Upper lobe of right lung (tissue), 1 donor: ENCODE measurements around the gene MTCL1. TPM values are rescaled to one million over a fixed set of nuclear protein-coding genes. Genes with fewer than 3 reads are reported as not detected.

Source experiments
- ATAC-seq: fragments of 200-7000 bp; cut with Tn5 transposase; one replicate; pipeline ENCODE4 v1.9.1; 2020; ENCODE audit warnings: mild to moderate bottlenecking, moderate library complexity
- DNase-seq: peaks from one replicate; pipeline ENCODE4 v3.0.0-alpha.2; 2020
- H3K27ac ChIP-seq: fragments of 200-600 bp; one replicate; pipeline ENCODE4 v1.8.0; 2022
- H3K27me3 ChIP-seq: fragments of 200-600 bp; one replicate; pipeline ENCODE4 v1.8.0; 2022; ENCODE audit warnings: mild to moderate bottlenecking
- H3K36me3 ChIP-seq: fragments of 200-600 bp; one replicate; pipeline ENCODE4 v1.8.0; 2022
- H3K4me1 ChIP-seq: fragments of 200-600 bp; one replicate; pipeline ENCODE4 v1.8.0; 2022
- H3K4me3 ChIP-seq: fragments of 200-600 bp; one replicate; pipeline ENCODE4 v1.8.0; 2022; ENCODE audit warnings: mild to moderate bottlenecking
- H3K9me3 ChIP-seq: fragments of 200-600 bp; one replicate; pipeline ENCODE4 v1.8.0; 2022
- CTCF ChIP-seq: fragments of 200-600 bp; IDR thresholded peaks from one replicate; pipeline ENCODE4 v1.8.0; 2022; ENCODE audit warnings: antibody characterized with exemption
- intact Hi-C: fragments of 100-400 bp; cut with DNase I; formaldehyde crosslinking; loops from one replicate; pipeline ENCODE4 v1.11.0; 2022
- total RNA-seq: library from RNA; stranded (reverse); fragmentation: NEBNext Ultra II Directional; extraction: Animal tissue kit (Norgen Biotek cat#: 25700); gene quantifications from one replicate; pipeline ENCODE4 v1.2.1, GENCODE V29; 2021
- donor health status: DM: no; HTN: yes; CAD: no; lungs with severe emphysema.

MTCL1 gene
- total RNA-seq, 1 donor from 2014 or later: 10.1 TPM

GRCh38 chr18:8820396-8821082 lies 115.2 kb downstream of the MTCL1 start:
- ATAC-seq (no peak), DNase-seq (no peak)
- Histone ChIP-seq H3K36me3 (no peaks in the 10 kb centered on the region), H3K27ac (no peak overlapping the region), H3K27me3 (no peaks in the 10 kb centered on the region), H3K9me3 (no peaks in the 10 kb centered on the region), H3K4me3 (no peak overlapping the region), H3K4me1 (no peaks in the 10 kb centered on the region)
- TF ChIP-seq CTCF: no peak
- intact Hi-C loops: no loop called here

GRCh38 chr18:8821083-8821465 lies 115.7 kb downstream of the MTCL1 start:
- Histone ChIP-seq H3K27ac (no peak overlapping the region), H3K36me3 (no peaks in the 10 kb centered on the region), H3K27me3 (no peaks in the 10 kb centered on the region), H3K9me3 (no peaks in the 10 kb centered on the region), H3K4me3 (no peak overlapping the region), H3K4me1 (no peaks in the 10 kb centered on the region)
- no peak for DNase-seq
- no peak for ATAC-seq
- no peak for TF ChIP-seq CTCF
- intact Hi-C loops: no loop called here

- Histone ChIP-seq H3K36me3 (no peaks in the 10 kb centered on the region), H3K4me1 (no peaks in the 10 kb centered on the region), H3K4me3 (no peak overlapping the region), H3K27me3 (no peaks in the 10 kb centered on the region), H3K27ac (no peak overlapping the region), H3K9me3 (no peaks in the 10 kb centered on the region)
- intact Hi-C loops: no loop called here
- ATAC-seq (no peak), DNase-seq (no peak)
- TF ChIP-seq CTCF: no peak
Measured at GRCh38 chr18:8821531-8821930, 116.2 kb downstream of the MTCL1 start.

- no peaks in the 10 kb centered on the region for H3K27me3 ChIP-seq
- DNase-seq (no peak), ATAC-seq (no peak)
- H3K4me3 ChIP-seq: no peak overlapping the region
- no peaks in the 10 kb centered on the region for H3K9me3 ChIP-seq
- no peaks in the 10 kb centered on the region for H3K4me1 ChIP-seq
- no peaks in the 10 kb centered on the region for H3K36me3 ChIP-seq
- no peak for TF ChIP-seq CTCF
- no peak overlapping the region for H3K27ac ChIP-seq
- intact Hi-C loops: no loop called here
Measured at GRCh38 chr18:8822643-8823042, 117.3 kb downstream of the MTCL1 start.

- Histone ChIP-seq H3K4me1 (peaks cover 5% of the 10 kb centered on the region), H3K4me3 (no peak overlapping the region), H3K36me3 (no peaks in the 10 kb centered on the region), H3K9me3 (no peaks in the 10 kb centered on the region), H3K27me3 (no peaks in the 10 kb centered on the region), H3K27ac (no peak overlapping the region)
- DNase-seq: no peak
- no peak for ATAC-seq
- TF ChIP-seq CTCF: no peak
- intact Hi-C loops: no loop called here
Measured at GRCh38 chr18:8823530-8823929, 118.2 kb downstream of the MTCL1 start.

- Histone ChIP-seq H3K36me3 (no peaks in the 10 kb centered on the region), H3K27ac (no peak overlapping the region), H3K4me3 (no peak overlapping the region), H3K27me3 (no peaks in the 10 kb centered on the region), H3K4me1 (peaks cover 6% of the 10 kb centered on the region), H3K9me3 (no peaks in the 10 kb centered on the region)
- no peak for DNase-seq
- intact Hi-C loops: no loop called here
- no peak for TF ChIP-seq CTCF
- ATAC-seq: no peak
Measured at GRCh38 chr18:8824846-8825245, 119.5 kb downstream of the MTCL1 start.
